SH-SY5Y (cell line): ENCODE data around the gene SLC2A8.

ENCODE experiments used
- GATA2 ChIP-seq: IDR thresholded peaks from 2 replicates; pipeline ENCODE4 v1.6.1; 2011; ENCODE audit warnings: mild to moderate bottlenecking, low read depth, low read length
- GATA3 ChIP-seq: IDR thresholded peaks from 2 replicates; pipeline ENCODE4 v1.6.1; 2011; ENCODE audit warnings: low read depth, mild to moderate bottlenecking, low read length, moderate library complexity

DNA sequence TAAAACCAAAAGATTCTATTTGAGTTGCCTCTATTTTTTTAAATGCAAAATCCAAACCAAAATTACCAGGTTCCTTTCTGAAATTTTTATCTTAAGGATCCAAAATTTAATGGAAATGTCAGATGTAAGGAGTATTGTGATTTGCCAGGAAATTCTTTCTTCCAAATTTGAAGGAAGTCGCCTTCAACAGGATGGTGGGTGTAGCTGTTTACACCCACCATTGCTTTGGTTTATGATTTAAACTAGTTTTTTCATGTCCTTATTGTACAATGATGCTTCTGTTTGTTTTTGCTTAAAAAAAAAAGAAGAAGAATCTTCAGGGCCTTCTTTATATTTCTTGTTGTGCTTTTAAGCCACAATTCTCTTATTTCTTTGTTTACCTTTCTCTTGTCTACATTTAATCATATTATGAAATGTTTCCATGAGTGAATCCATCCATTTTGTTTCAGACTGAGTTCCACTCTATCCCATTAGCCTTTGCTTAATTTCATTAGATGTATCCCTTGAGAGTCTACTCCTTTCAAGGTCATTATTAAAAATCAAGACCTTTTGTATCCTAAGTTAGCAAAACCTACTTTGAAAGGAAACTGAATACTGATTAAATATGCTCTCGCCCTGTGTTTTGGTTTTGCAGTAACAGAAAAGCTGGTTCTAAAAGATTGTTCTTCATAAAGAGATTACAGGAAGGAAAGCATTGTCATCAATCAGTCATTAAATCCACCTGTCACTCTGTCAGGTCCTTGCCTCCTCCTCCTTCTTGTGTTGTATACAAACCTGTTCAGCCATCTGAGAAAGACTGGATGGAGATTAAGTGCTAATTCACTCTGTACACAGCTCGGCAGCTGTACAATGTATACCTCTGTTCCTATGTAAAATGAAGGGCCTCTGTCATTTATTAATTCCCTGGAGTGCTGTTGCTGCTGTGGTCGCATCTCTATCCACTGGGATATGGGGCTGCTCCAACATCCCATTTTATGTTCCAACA, 45.5 kb upstream of the SLC2A8 start:
- TF ChIP-seq GATA2 (no peak), GATA3 (no peak)
